ENCODE results near the gene ZGLP1. TPM values are rescaled to one million over a fixed set of nuclear protein-coding genes. Genes with fewer than 3 reads are reported as not detected.

ZGLP1 gene
- total and polyA plus RNA-seq, 2 of the 13 experiments (the other 11 are each of a cell fraction or from before 2014, with no cell fraction given) = 2.4 to 3.0 TPM

DNA sequence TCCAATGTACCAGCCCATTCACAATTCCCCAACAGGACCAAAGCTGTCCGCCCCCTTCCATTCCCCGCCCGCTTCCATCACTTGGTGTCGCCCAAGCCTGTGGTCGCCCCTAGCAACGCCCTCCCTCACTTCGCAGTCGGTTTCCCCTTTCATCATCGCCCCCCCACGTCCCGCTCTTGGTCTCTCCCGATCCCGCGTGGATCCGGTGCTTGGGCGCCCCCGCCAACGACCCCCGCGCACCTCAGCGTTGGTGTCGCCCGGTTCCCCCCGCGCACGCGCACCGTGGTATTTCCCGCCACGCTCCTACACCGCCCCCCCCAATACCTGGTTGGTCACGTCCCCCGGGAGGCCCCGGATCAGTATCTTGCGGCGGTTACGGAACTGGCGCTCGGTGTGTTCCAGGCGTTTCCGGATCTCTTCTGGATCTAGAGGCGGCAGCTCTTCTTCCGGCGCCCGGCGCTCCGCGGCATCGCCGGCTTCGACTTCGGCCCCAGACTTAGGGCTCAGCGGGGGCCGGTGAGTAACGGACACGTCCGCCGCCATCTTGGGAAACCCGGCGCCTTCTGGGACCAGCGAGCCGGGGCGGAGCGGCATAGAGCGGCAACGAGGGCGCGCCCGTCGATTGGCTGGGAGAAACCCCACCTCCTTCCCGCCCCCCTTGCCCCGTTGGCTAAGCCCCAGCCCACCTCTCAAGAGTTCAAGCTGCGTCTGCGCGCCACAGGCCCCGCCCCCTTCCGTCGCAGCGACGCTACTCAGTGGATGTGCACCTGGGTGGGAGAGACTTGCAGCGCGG, 23.5 kb upstream of the ZGLP1 start, which contains the start of gene RAVER1 (continued):
- no peak for TF ChIP-seq PLSCR1 (CRISPR knock-in tag; IDR thresholded peaks at IDR 0.05; ENCODE audit: borderline replicate concordance)
- TF ChIP-seq ZBTB25 (CRISPR knock-in tag; IDR thresholded peaks at IDR 0.05) = peak; percentile 65; the same call in 1 of the 2 replicates
- peak; percentile 59; the same call in 1 of the 2 replicates for TF ChIP-seq ZNF230 (CRISPR knock-in tag; IDR thresholded peaks at IDR 0.05)
- TF ChIP-seq PHF20 (CRISPR knock-in tag; IDR thresholded peaks at IDR 0.05) = peak; percentile 75
- TF ChIP-seq, protein P1, sequence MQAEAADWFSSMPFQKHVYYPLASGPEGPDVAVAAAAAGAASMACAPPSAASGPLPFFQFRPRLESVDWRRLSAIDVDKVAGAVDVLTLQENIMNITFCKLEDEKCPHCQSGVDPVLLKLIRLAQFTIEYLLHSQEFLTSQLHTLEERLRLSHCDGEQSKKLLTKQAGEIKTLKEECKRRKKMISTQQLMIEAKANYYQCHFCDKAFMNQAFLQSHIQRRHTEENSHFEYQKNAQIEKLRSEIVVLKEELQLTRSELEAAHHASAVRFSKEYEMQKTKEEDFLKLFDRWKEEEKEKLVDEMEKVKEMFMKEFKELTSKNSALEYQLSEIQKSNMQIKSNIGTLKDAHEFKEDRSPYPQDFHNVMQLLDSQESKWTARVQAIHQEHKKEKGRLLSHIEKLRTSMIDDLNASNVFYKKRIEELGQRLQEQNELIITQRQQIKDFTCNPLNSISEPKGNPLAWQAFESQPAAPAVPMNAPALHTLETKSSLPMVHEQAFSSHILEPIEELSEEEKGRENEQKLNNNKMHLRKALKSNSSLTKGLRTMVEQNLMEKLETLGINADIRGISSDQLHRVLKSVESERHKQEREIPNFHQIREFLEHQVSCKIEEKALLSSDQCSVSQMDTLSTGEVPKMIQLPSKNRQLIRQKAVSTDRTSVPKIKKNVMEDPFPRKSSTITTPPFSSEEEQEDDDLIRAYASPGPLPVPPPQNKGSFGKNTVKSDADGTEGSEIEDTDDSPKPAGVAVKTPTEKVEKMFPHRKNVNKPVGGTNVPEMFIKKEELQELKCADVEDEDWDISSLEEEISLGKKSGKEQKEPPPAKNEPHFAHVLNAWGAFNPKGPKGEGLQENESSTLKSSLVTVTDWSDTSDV (CRISPR knock-in tag; IDR thresholded peaks at IDR 0.05) = peak; percentile 41; the same call in 1 of the 2 replicates
- TF ChIP-seq MAZ (IDR thresholded peaks at IDR 0.05; ENCODE audit: borderline replicate concordance, low read depth, low read length) = peak; percentile 59; the same call in 1 of the 2 replicates
- TF ChIP-seq MAZ (CRISPR knock-in tag; IDR thresholded peaks at IDR 0.05; ENCODE audit: low read depth) = peak; percentile 73
- 0 out of 2 replicates have a peak, but pooled peaks have one; percentile 54 for TF ChIP-seq RELA (CRISPR knock-in tag; IDR thresholded peaks at IDR 0.05)
- no peak for TF ChIP-seq IKZF4 (CRISPR knock-in tag; IDR thresholded peaks at IDR 0.05; ENCODE audit: borderline replicate concordance, low read depth, not compliant biosample characterization)
- TF ChIP-seq, protein P2, sequence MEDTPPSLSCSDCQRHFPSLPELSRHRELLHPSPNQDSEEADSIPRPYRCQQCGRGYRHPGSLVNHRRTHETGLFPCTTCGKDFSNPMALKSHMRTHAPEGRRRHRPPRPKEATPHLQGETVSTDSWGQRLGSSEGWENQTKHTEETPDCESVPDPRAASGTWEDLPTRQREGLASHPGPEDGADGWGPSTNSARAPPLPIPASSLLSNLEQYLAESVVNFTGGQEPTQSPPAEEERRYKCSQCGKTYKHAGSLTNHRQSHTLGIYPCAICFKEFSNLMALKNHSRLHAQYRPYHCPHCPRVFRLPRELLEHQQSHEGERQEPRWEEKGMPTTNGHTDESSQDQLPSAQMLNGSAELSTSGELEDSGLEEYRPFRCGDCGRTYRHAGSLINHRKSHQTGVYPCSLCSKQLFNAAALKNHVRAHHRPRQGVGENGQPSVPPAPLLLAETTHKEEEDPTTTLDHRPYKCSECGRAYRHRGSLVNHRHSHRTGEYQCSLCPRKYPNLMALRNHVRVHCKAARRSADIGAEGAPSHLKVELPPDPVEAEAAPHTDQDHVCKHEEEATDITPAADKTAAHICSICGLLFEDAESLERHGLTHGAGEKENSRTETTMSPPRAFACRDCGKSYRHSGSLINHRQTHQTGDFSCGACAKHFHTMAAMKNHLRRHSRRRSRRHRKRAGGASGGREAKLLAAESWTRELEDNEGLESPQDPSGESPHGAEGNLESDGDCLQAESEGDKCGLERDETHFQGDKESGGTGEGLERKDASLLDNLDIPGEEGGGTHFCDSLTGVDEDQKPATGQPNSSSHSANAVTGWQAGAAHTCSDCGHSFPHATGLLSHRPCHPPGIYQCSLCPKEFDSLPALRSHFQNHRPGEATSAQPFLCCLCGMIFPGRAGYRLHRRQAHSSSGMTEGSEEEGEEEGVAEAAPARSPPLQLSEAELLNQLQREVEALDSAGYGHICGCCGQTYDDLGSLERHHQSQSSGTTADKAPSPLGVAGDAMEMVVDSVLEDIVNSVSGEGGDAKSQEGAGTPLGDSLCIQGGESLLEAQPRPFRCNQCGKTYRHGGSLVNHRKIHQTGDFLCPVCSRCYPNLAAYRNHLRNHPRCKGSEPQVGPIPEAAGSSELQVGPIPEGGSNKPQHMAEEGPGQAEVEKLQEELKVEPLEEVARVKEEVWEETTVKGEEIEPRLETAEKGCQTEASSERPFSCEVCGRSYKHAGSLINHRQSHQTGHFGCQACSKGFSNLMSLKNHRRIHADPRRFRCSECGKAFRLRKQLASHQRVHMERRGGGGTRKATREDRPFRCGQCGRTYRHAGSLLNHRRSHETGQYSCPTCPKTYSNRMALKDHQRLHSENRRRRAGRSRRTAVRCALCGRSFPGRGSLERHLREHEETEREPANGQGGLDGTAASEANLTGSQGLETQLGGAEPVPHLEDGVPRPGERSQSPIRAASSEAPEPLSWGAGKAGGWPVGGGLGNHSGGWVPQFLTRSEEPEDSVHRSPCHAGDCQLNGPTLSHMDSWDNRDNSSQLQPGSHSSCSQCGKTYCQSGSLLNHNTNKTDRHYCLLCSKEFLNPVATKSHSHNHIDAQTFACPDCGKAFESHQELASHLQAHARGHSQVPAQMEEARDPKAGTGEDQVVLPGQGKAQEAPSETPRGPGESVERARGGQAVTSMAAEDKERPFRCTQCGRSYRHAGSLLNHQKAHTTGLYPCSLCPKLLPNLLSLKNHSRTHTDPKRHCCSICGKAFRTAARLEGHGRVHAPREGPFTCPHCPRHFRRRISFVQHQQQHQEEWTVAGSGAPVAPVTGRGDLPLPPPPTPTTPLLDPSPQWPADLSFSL (CRISPR knock-in tag; IDR thresholded peaks at IDR 0.05) = no peak
- TF ChIP-seq DPF2 (CRISPR knock-in tag; IDR thresholded peaks at IDR 0.05; ENCODE audit: borderline replicate concordance, low read depth) = no peak
- TF ChIP-seq, protein P3, sequence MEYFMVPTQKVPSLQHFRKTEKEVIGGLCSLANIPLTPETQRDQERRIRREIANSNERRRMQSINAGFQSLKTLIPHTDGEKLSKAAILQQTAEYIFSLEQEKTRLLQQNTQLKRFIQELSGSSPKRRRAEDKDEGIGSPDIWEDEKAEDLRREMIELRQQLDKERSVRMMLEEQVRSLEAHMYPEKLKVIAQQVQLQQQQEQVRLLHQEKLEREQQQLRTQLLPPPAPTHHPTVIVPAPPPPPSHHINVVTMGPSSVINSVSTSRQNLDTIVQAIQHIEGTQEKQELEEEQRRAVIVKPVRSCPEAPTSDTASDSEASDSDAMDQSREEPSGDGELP (IDR thresholded peaks at IDR 0.05; ENCODE audit: borderline replicate concordance, low read depth) = no peak
- TF ChIP-seq SIN3A (IDR thresholded peaks at IDR 0.05; ENCODE audit: borderline replicate concordance, low read depth, low read length) = peak; percentile 42; the same call in 1 of the 2 replicates
- no peak for TF ChIP-seq ZNF24 (IDR thresholded peaks at IDR 0.05)
- no peak; the same call in 1 of the 2 replicates for TF ChIP-seq BCL6 (CRISPR knock-in tag; IDR thresholded peaks at IDR 0.05)
- TF ChIP-seq NCOA2 (CRISPR knock-in tag; IDR thresholded peaks at IDR 0.05) = peak; percentile 43

Measured in HepG2 (cell line).